IMR-90 (cell line): ENCODE results near the gene ARTN. TPM values are rescaled to one million over a fixed set of nuclear protein-coding genes. Genes with fewer than 3 reads are reported as not detected.

ENCODE experiments used
- ATAC-seq: fragments of 200-7000 bp; cut with Tn5 transposase; 2 replicates; pipeline ENCODE4 v1.9.1; 2020; ENCODE audit warnings: low read depth, mild to moderate bottlenecking, moderate library complexity
- BruUV-seq: library from RNA; stranded (reverse); fragments of 400-500 nt; replicated peaks from 2 replicates; lab custom pipeline; 2021; lab: Mats Ljungman, UMichigan
- CTCF ChIA-PET: fragments of 300-600 bp; formaldehyde crosslinking; extraction: SDS; loops from one replicate; lab custom pipeline; 2021; ENCODE audit warnings: antibody characterized with exemption; lab: Yijun Ruan, JAX
- POLR2A ChIA-PET: fragments of 300-600 bp; sonication (Branson Sonifier 250); formaldehyde crosslinking; loops from one replicate; lab custom pipeline; 2022; ENCODE audit warnings: antibody characterized with exemption; ENCODE audit not compliant: unreplicated experiment; lab: Charles Lee
- DNase-seq: peaks from one replicate; pipeline ENCODE4 v3.0.0; 2013
- H2AFZ ChIP-seq: replicated peaks from 2 replicates; pipeline ENCODE3; 2013; ENCODE audit warnings: low read length, mild to moderate bottlenecking; ENCODE audit not compliant: poor library complexity
- H2AK5ac ChIP-seq: 2 replicates; pipeline ENCODE4 v1.6.1; 2013; ENCODE audit warnings: low read depth, low read length, inconsistent platforms
- H2AK9ac ChIP-seq: replicated peaks from 2 replicates; pipeline ENCODE3; 2013; ENCODE audit warnings: mild to moderate bottlenecking, low read depth, low read length, moderate library complexity; ENCODE audit not compliant: poor library complexity
- H2BK120ac ChIP-seq: 2 replicates; pipeline ENCODE4 v1.6.1; 2013; ENCODE audit warnings: low read depth, low read length, inconsistent platforms
- H2BK15ac ChIP-seq: 3 replicates; pipeline ENCODE4 v1.6.1; 2013; ENCODE audit warnings: low read depth, low read length, inconsistent platforms
- H2BK20ac ChIP-seq: 2 replicates; pipeline ENCODE4 v1.6.1; 2013; ENCODE audit warnings: low read depth, mild to moderate bottlenecking, inconsistent platforms, low read length, moderate library complexity
- H2BK5ac ChIP-seq: 2 replicates; pipeline ENCODE4 v1.6.1; 2013; ENCODE audit warnings: mild to moderate bottlenecking, low read depth, low read length, inconsistent platforms; ENCODE audit not compliant: poor library complexity, severe bottlenecking
- H3K14ac ChIP-seq: replicated peaks from 2 replicates; pipeline ENCODE4 v1.6.1; 2013; ENCODE audit warnings: low read depth, low read length, inconsistent platforms
- H3K18ac ChIP-seq: 2 replicates; pipeline ENCODE4 v1.6.1; 2013; ENCODE audit warnings: low read depth, low read length, control low read depth
- H3K23ac ChIP-seq: 2 replicates; pipeline ENCODE4 v1.6.1; 2013; ENCODE audit warnings: low read depth, low read length, inconsistent platforms
- H3K27ac ChIP-seq: 2 replicates; pipeline ENCODE4 v1.5.1; 2013; ENCODE audit warnings: mild to moderate bottlenecking, control low read depth, low read length; ENCODE audit not compliant: insufficient read depth
- H3K27me3 ChIP-seq: 2 replicates; pipeline ENCODE4 v1.6.1; 2013; ENCODE audit warnings: low read length; ENCODE audit not compliant: control insufficient read depth, insufficient read depth
- H3K36me3 ChIP-seq: 2 replicates; pipeline ENCODE4 v1.6.1; 2013; ENCODE audit warnings: low read length, mixed read lengths; ENCODE audit not compliant: control insufficient read depth, insufficient read depth
- H3K4ac ChIP-seq: 2 replicates; pipeline ENCODE4 v1.6.1; 2013; ENCODE audit warnings: low read depth, low read length, inconsistent platforms
- H3K4me1 ChIP-seq: 2 replicates; pipeline ENCODE4 v1.6.1; 2013; ENCODE audit warnings: low read length, mixed read lengths; ENCODE audit not compliant: control insufficient read depth, insufficient read depth
- H3K4me2 ChIP-seq: 2 replicates; pipeline ENCODE4 v1.6.1; 2013; ENCODE audit warnings: low read depth, mild to moderate bottlenecking, control low read depth, low read length, moderate library complexity
- H3K4me3 ChIP-seq: 2 replicates; pipeline ENCODE4 v1.5.1; 2013; ENCODE audit warnings: low read depth, mild to moderate bottlenecking, control low read depth, low read length, moderate library complexity; ENCODE audit not compliant: insufficient read depth
- H3K56ac ChIP-seq: 2 replicates; pipeline ENCODE4 v1.6.1; 2013; ENCODE audit warnings: low read length, inconsistent platforms; ENCODE audit not compliant: insufficient read depth; ENCODE audit errors: extremely low read depth
- H3K79me1 ChIP-seq, 2 experiments: 2 replicates each; pipeline ENCODE4 v1.6.1; 2013; ENCODE audit warnings: low read length in 2 of 2, inconsistent platforms in 1 of 2, low read depth in 1 of 2
- H3K9ac ChIP-seq: 2 replicates; pipeline ENCODE4 v1.6.1; 2013; ENCODE audit warnings: low read depth, low read length, control low read depth
- H3K9me1 ChIP-seq: 2 replicates; pipeline ENCODE4 v1.6.1; 2013; ENCODE audit warnings: low read length, inconsistent platforms; ENCODE audit not compliant: insufficient read depth
- H3K9me3 ChIP-seq: 2 replicates; pipeline ENCODE4 v1.6.1; 2013; ENCODE audit warnings: low read length; ENCODE audit not compliant: control insufficient read depth, insufficient read depth
- H4K20me1 ChIP-seq: 2 replicates; pipeline ENCODE4 v1.6.1; 2013; ENCODE audit warnings: low read length, inconsistent platforms; ENCODE audit not compliant: insufficient read depth
- H4K5ac ChIP-seq: 2 replicates; pipeline ENCODE4 v1.6.1; 2013; ENCODE audit warnings: mild to moderate bottlenecking, low read depth, low read length, control low read depth
- H4K8ac ChIP-seq, 2 experiments: 2 replicates each; pipeline ENCODE4 v1.6.1; 2013; ENCODE audit warnings: low read depth in 2 of 2, low read length in 2 of 2, control low read depth in 1 of 2, inconsistent platforms in 1 of 2
- H4K91ac ChIP-seq: 2 replicates; pipeline ENCODE4 v1.6.1; 2013; ENCODE audit warnings: low read depth, low read length, inconsistent platforms; ENCODE audit not compliant: insufficient read depth
- BHLHE40 ChIP-seq: fragments of 150-350 bp; IDR thresholded peaks from 2 replicates; pipeline ENCODE4 v1.6.1; 2016; ENCODE audit warnings: mild to moderate bottlenecking, low read depth, low read length
- CEBPB ChIP-seq: IDR thresholded peaks from 2 replicates; pipeline ENCODE4 v1.6.1; 2012; ENCODE audit warnings: low read depth, low read length, improper control_type of control experiment
- CHD1 ChIP-seq: IDR thresholded peaks from 2 replicates; pipeline ENCODE4 v1.6.1; 2012; ENCODE audit warnings: low read depth, low read length, improper control_type of control experiment
- ELK1 ChIP-seq: fragments of 150-350 bp; IDR thresholded peaks from 2 replicates; pipeline ENCODE4 v1.6.1; 2016; ENCODE audit warnings: low read depth, mild to moderate bottlenecking, low read length, moderate library complexity, borderline replicate concordance
- FOS ChIP-seq: fragments of 150-350 bp; IDR thresholded peaks from 2 replicates; pipeline ENCODE4 v1.6.1; 2016; ENCODE audit warnings: low read depth, low read length
- MAFK ChIP-seq: IDR thresholded peaks from 2 replicates; pipeline ENCODE4 v1.6.1; 2012; ENCODE audit warnings: low read depth, low read length, improper control_type of control experiment
- MAZ ChIP-seq: IDR thresholded peaks from 2 replicates; pipeline ENCODE4 v1.6.1; 2012; ENCODE audit warnings: low read depth, mild to moderate bottlenecking, low read length, improper control_type of control experiment, moderate library complexity, borderline replicate concordance
- MXI1 ChIP-seq: IDR thresholded peaks from 2 replicates; pipeline ENCODE4 v1.6.1; 2012; ENCODE audit warnings: low read depth, mild to moderate bottlenecking, low read length, moderate library complexity, borderline replicate concordance
- NFE2L2 ChIP-seq: fragments of 150-350 bp; IDR thresholded peaks from 2 replicates; pipeline ENCODE4 v1.6.1; 2016; ENCODE audit warnings: low read depth, mild to moderate bottlenecking, low read length
- POLR2A ChIP-seq: IDR thresholded peaks from 2 replicates; pipeline ENCODE4 v1.6.1; 2012; ENCODE audit warnings: mild to moderate bottlenecking, low read depth, low read length
- RAD21 ChIP-seq: IDR thresholded peaks from 2 replicates; pipeline ENCODE4 v1.6.1; 2012; ENCODE audit warnings: low read length, improper control_type of control experiment
- RFX5 ChIP-seq: IDR thresholded peaks from 2 replicates; pipeline ENCODE4 v1.8.0; 2012; ENCODE audit warnings: low read depth, mild to moderate bottlenecking, low read length, moderate library complexity
- WGBS, 2 experiments: methylation state at CpG; one replicate each; pipeline versions ENCODE4 v1.1.5 to v1.1.7; 2013; ENCODE audit warnings: missing lambda C conversion rate in 2 of 2; ENCODE audit not compliant: insufficient read length in 1 of 2; ENCODE audit errors: extremely low coverage in 2 of 2; 5-methylcytosine and 5-hydroxymethylcytosine counted together
- dilution Hi-C: fragments of 300-500 bp; cut with HindIII; formaldehyde crosslinking; loops from one replicate; pipeline ENCODE4 v1.14.3; 2018; ENCODE audit warnings: low sequenced_read_pairs; ENCODE audit not compliant: unreplicated experiment
- in situ Hi-C: fragments of 300-500 bp; cut with MboI; formaldehyde crosslinking; loops from 3 replicates; pipeline ENCODE4 v1.14.3; 2019; ENCODE audit warnings: low sequenced_read_pairs, inconsistent platforms, mixed read lengths
- intact Hi-C: fragments of 100-400 bp; cut with micrococcal nuclease; formaldehyde crosslinking; loops from 2 replicates; pipeline ENCODE4 v1.10.0; 2022
- polyA plus RNA-seq, 3 experiments: library from polyadenylated mRNA; depleted of rRNA; stranded (reverse); fragments of >200 nt; gene quantifications; 2 replicates each; pipeline ENCODE4 v1.2.3, GENCODE V29; 2012; ENCODE audit warnings: low replicate concordance in 1 of 3
- total RNA-seq: library from RNA; depleted of rRNA; stranded (reverse); fragments of >200 nt; gene quantifications from 2 replicates; pipeline ENCODE4 v1.2.3, GENCODE V29; 2012
- TF ChIP-seq, protein P1 (sequence below): conservative IDR thresholded peaks from 2 replicates; pipeline ENCODE4 v1.5.1; 2012; ENCODE audit warnings: mild to moderate bottlenecking, low read depth, low read length, improper control_type of control experiment
- TF ChIP-seq, protein P2 (sequence below): fragments of 150-350 bp; IDR thresholded peaks from 2 replicates; pipeline ENCODE4 v1.6.1; 2017; ENCODE audit warnings: mild to moderate bottlenecking, antibody characterized with exemption, low read length, low read depth

ARTN gene
- total and polyA plus RNA-seq, 2 of the 4 experiments (the other 2 are of a cell fraction), result 0.29 TPM; not detected in 1

- dilution Hi-C loops (no loop called here), intact Hi-C loops (no loop called here), in situ Hi-C loops (no loop called here)
- no peak overlapping the region for H3K27ac ChIP-seq
- H4K20me1 ChIP-seq, result no peaks in the 10 kb centered on the region
- peaks cover 11% of the 10 kb centered on the region for H3K36me3 ChIP-seq
- BruUV-seq, result no TSS peak
- H3K4me3 ChIP-seq, result no peak overlapping the region
- H3K9ac ChIP-seq, result no peak overlapping the region
- H4K8ac ChIP-seq, result no peak overlapping the region
- no peak overlapping the region for H2AFZ ChIP-seq
- no peak overlapping the region for H3K4me2 ChIP-seq
- H4K91ac ChIP-seq, result no peak overlapping the region
- no peak overlapping the region for H3K56ac ChIP-seq
- no peak overlapping the region for H3K23ac ChIP-seq
- H2BK5ac ChIP-seq, result no peak overlapping the region
- peak; percentile 51 for DNase-seq
- 20% methylated on average over 1 of the region's 1 CpG; no CpG with 5 or more reads in 1 of the 2 experiments for WGBS, 2 experiments
- no peak overlapping the region for H2AK9ac ChIP-seq
- H3K9me1 ChIP-seq, result peaks cover 4% of the 10 kb centered on the region; the same call in 1 of the 2 replicates
- H4K5ac ChIP-seq, result no peak overlapping the region
- H3K14ac ChIP-seq, result no peak overlapping the region; the same call in 1 of the 2 replicates
- no peak for TF ChIP-seq CHD1
- no peak for TF ChIP-seq MXI1
- TF ChIP-seq FOS, result no peak
- no peak for TF ChIP-seq MAZ
- no peak for TF ChIP-seq CEBPB
- no peak for TF ChIP-seq RFX5
- TF ChIP-seq BHLHE40, result no peak
- TF ChIP-seq, protein P1, sequence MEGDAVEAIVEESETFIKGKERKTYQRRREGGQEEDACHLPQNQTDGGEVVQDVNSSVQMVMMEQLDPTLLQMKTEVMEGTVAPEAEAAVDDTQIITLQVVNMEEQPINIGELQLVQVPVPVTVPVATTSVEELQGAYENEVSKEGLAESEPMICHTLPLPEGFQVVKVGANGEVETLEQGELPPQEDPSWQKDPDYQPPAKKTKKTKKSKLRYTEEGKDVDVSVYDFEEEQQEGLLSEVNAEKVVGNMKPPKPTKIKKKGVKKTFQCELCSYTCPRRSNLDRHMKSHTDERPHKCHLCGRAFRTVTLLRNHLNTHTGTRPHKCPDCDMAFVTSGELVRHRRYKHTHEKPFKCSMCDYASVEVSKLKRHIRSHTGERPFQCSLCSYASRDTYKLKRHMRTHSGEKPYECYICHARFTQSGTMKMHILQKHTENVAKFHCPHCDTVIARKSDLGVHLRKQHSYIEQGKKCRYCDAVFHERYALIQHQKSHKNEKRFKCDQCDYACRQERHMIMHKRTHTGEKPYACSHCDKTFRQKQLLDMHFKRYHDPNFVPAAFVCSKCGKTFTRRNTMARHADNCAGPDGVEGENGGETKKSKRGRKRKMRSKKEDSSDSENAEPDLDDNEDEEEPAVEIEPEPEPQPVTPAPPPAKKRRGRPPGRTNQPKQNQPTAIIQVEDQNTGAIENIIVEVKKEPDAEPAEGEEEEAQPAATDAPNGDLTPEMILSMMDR, result no peak
- TF ChIP-seq POLR2A, result no peak
- no peak for TF ChIP-seq ELK1
- TF ChIP-seq, protein P2, sequence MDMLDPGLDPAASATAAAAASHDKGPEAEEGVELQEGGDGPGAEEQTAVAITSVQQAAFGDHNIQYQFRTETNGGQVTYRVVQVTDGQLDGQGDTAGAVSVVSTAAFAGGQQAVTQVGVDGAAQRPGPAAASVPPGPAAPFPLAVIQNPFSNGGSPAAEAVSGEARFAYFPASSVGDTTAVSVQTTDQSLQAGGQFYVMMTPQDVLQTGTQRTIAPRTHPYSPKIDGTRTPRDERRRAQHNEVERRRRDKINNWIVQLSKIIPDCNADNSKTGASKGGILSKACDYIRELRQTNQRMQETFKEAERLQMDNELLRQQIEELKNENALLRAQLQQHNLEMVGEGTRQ, result no peak
- no peak for TF ChIP-seq NFE2L2
- TF ChIP-seq RAD21, result no peak
- TF ChIP-seq MAFK, result no peak
- no peak overlapping the region for H2AK5ac ChIP-seq
- H3K79me1 ChIP-seq, result peaks cover 0 to 3% of the 10 kb centered on the region in 2 experiments; a peak in 1 of 4 replicates
- ChIA-PET CTCF (interaction anchor here (0.5 kb wide), 1 partner anchor 1646 kb away, joined by 3 read pairs; no protein-coding TSS in a partner anchor), POLR2A (no interaction called here)
- no peak overlapping the region for H2BK120ac ChIP-seq
- no peak overlapping the region for H2BK15ac ChIP-seq
- H3K27me3 ChIP-seq, result no peaks in the 10 kb centered on the region
- no peak; the same call in none of the 2 replicates for ATAC-seq
- H3K9me3 ChIP-seq, result no peaks in the 10 kb centered on the region
- H3K4ac ChIP-seq, result no peak overlapping the region
- H3K18ac ChIP-seq, result no peak overlapping the region
- no peak overlapping the region for H2BK20ac ChIP-seq
- H3K4me1 ChIP-seq, result no peaks in the 10 kb centered on the region
These were observed 40.6 kb upstream of the ARTN start for GRCh38 chr1:43893006-43893405.
